IMR-90 (cell line): ENCODE measurements around the gene HCN4. TPM values are rescaled to one million over a fixed set of nuclear protein-coding genes. Genes with fewer than 3 reads are reported as not detected.

ENCODE experiments used
- ATAC-seq: fragments of 200-7000 bp; cut with Tn5 transposase; 2 replicates; pipeline ENCODE4 v1.9.1; 2020; ENCODE audit warnings: low read depth, mild to moderate bottlenecking, moderate library complexity
- BruUV-seq: library from RNA; stranded (reverse); fragments of 400-500 nt; replicated peaks from 2 replicates; lab custom pipeline; 2021; lab: Mats Ljungman, UMichigan
- CTCF ChIA-PET: fragments of 300-600 bp; formaldehyde crosslinking; extraction: SDS; loops from one replicate; lab custom pipeline; 2021; ENCODE audit warnings: antibody characterized with exemption; lab: Yijun Ruan, JAX
- POLR2A ChIA-PET: fragments of 300-600 bp; sonication (Branson Sonifier 250); formaldehyde crosslinking; loops from one replicate; lab custom pipeline; 2022; ENCODE audit warnings: antibody characterized with exemption; ENCODE audit not compliant: unreplicated experiment; lab: Charles Lee
- DNase-seq: peaks from one replicate; pipeline ENCODE4 v3.0.0; 2013
- H2AFZ ChIP-seq: replicated peaks from 2 replicates; pipeline ENCODE3; 2013; ENCODE audit warnings: low read length, mild to moderate bottlenecking; ENCODE audit not compliant: poor library complexity
- H2AK5ac ChIP-seq: 2 replicates; pipeline ENCODE4 v1.6.1; 2013; ENCODE audit warnings: low read depth, low read length, inconsistent platforms
- H2AK9ac ChIP-seq: replicated peaks from 2 replicates; pipeline ENCODE3; 2013; ENCODE audit warnings: mild to moderate bottlenecking, low read depth, low read length, moderate library complexity; ENCODE audit not compliant: poor library complexity
- H2BK120ac ChIP-seq: 2 replicates; pipeline ENCODE4 v1.6.1; 2013; ENCODE audit warnings: low read depth, low read length, inconsistent platforms
- H2BK15ac ChIP-seq: 3 replicates; pipeline ENCODE4 v1.6.1; 2013; ENCODE audit warnings: low read depth, low read length, inconsistent platforms
- H2BK20ac ChIP-seq: 2 replicates; pipeline ENCODE4 v1.6.1; 2013; ENCODE audit warnings: low read depth, mild to moderate bottlenecking, inconsistent platforms, low read length, moderate library complexity
- H2BK5ac ChIP-seq: 2 replicates; pipeline ENCODE4 v1.6.1; 2013; ENCODE audit warnings: mild to moderate bottlenecking, low read depth, low read length, inconsistent platforms; ENCODE audit not compliant: poor library complexity, severe bottlenecking
- H3K14ac ChIP-seq: replicated peaks from 2 replicates; pipeline ENCODE4 v1.6.1; 2013; ENCODE audit warnings: low read depth, low read length, inconsistent platforms
- H3K18ac ChIP-seq: 2 replicates; pipeline ENCODE4 v1.6.1; 2013; ENCODE audit warnings: low read depth, low read length, control low read depth
- H3K23ac ChIP-seq: 2 replicates; pipeline ENCODE4 v1.6.1; 2013; ENCODE audit warnings: low read depth, low read length, inconsistent platforms
- H3K27ac ChIP-seq: 2 replicates; pipeline ENCODE4 v1.5.1; 2013; ENCODE audit warnings: mild to moderate bottlenecking, control low read depth, low read length; ENCODE audit not compliant: insufficient read depth
- H3K27me3 ChIP-seq: 2 replicates; pipeline ENCODE4 v1.6.1; 2013; ENCODE audit warnings: low read length; ENCODE audit not compliant: control insufficient read depth, insufficient read depth
- H3K36me3 ChIP-seq: 2 replicates; pipeline ENCODE4 v1.6.1; 2013; ENCODE audit warnings: low read length, mixed read lengths; ENCODE audit not compliant: control insufficient read depth, insufficient read depth
- H3K4ac ChIP-seq: 2 replicates; pipeline ENCODE4 v1.6.1; 2013; ENCODE audit warnings: low read depth, low read length, inconsistent platforms
- H3K4me1 ChIP-seq: 2 replicates; pipeline ENCODE4 v1.6.1; 2013; ENCODE audit warnings: low read length, mixed read lengths; ENCODE audit not compliant: control insufficient read depth, insufficient read depth
- H3K4me2 ChIP-seq: 2 replicates; pipeline ENCODE4 v1.6.1; 2013; ENCODE audit warnings: low read depth, mild to moderate bottlenecking, control low read depth, low read length, moderate library complexity
- H3K4me3 ChIP-seq: 2 replicates; pipeline ENCODE4 v1.5.1; 2013; ENCODE audit warnings: low read depth, mild to moderate bottlenecking, control low read depth, low read length, moderate library complexity; ENCODE audit not compliant: insufficient read depth
- H3K56ac ChIP-seq: 2 replicates; pipeline ENCODE4 v1.6.1; 2013; ENCODE audit warnings: low read length, inconsistent platforms; ENCODE audit not compliant: insufficient read depth; ENCODE audit errors: extremely low read depth
- H3K79me1 ChIP-seq, 2 experiments: 2 replicates each; pipeline ENCODE4 v1.6.1; 2013; ENCODE audit warnings: low read length in 2 of 2, inconsistent platforms in 1 of 2, low read depth in 1 of 2
- H3K9ac ChIP-seq: 2 replicates; pipeline ENCODE4 v1.6.1; 2013; ENCODE audit warnings: low read depth, low read length, control low read depth
- H3K9me1 ChIP-seq: 2 replicates; pipeline ENCODE4 v1.6.1; 2013; ENCODE audit warnings: low read length, inconsistent platforms; ENCODE audit not compliant: insufficient read depth
- H3K9me3 ChIP-seq: 2 replicates; pipeline ENCODE4 v1.6.1; 2013; ENCODE audit warnings: low read length; ENCODE audit not compliant: control insufficient read depth, insufficient read depth
- H4K20me1 ChIP-seq: 2 replicates; pipeline ENCODE4 v1.6.1; 2013; ENCODE audit warnings: low read length, inconsistent platforms; ENCODE audit not compliant: insufficient read depth
- H4K5ac ChIP-seq: 2 replicates; pipeline ENCODE4 v1.6.1; 2013; ENCODE audit warnings: mild to moderate bottlenecking, low read depth, low read length, control low read depth
- H4K8ac ChIP-seq, 2 experiments: 2 replicates each; pipeline ENCODE4 v1.6.1; 2013; ENCODE audit warnings: low read depth in 2 of 2, low read length in 2 of 2, control low read depth in 1 of 2, inconsistent platforms in 1 of 2
- H4K91ac ChIP-seq: 2 replicates; pipeline ENCODE4 v1.6.1; 2013; ENCODE audit warnings: low read depth, low read length, inconsistent platforms; ENCODE audit not compliant: insufficient read depth
- BHLHE40 ChIP-seq: fragments of 150-350 bp; IDR thresholded peaks from 2 replicates; pipeline ENCODE4 v1.6.1; 2016; ENCODE audit warnings: mild to moderate bottlenecking, low read depth, low read length
- CEBPB ChIP-seq: IDR thresholded peaks from 2 replicates; pipeline ENCODE4 v1.6.1; 2012; ENCODE audit warnings: low read depth, low read length, improper control_type of control experiment
- CHD1 ChIP-seq: IDR thresholded peaks from 2 replicates; pipeline ENCODE4 v1.6.1; 2012; ENCODE audit warnings: low read depth, low read length, improper control_type of control experiment
- CTCF ChIP-seq: conservative IDR thresholded peaks from 2 replicates; pipeline ENCODE4 v1.5.1; 2012; ENCODE audit warnings: mild to moderate bottlenecking, low read depth, low read length, improper control_type of control experiment
- ELK1 ChIP-seq: fragments of 150-350 bp; IDR thresholded peaks from 2 replicates; pipeline ENCODE4 v1.6.1; 2016; ENCODE audit warnings: low read depth, mild to moderate bottlenecking, low read length, moderate library complexity, borderline replicate concordance
- FOS ChIP-seq: fragments of 150-350 bp; IDR thresholded peaks from 2 replicates; pipeline ENCODE4 v1.6.1; 2016; ENCODE audit warnings: low read depth, low read length
- MAFK ChIP-seq: IDR thresholded peaks from 2 replicates; pipeline ENCODE4 v1.6.1; 2012; ENCODE audit warnings: low read depth, low read length, improper control_type of control experiment
- MAZ ChIP-seq: IDR thresholded peaks from 2 replicates; pipeline ENCODE4 v1.6.1; 2012; ENCODE audit warnings: low read depth, mild to moderate bottlenecking, low read length, improper control_type of control experiment, moderate library complexity, borderline replicate concordance
- MXI1 ChIP-seq: IDR thresholded peaks from 2 replicates; pipeline ENCODE4 v1.6.1; 2012; ENCODE audit warnings: low read depth, mild to moderate bottlenecking, low read length, moderate library complexity, borderline replicate concordance
- NFE2L2 ChIP-seq: fragments of 150-350 bp; IDR thresholded peaks from 2 replicates; pipeline ENCODE4 v1.6.1; 2016; ENCODE audit warnings: low read depth, mild to moderate bottlenecking, low read length
- POLR2A ChIP-seq: IDR thresholded peaks from 2 replicates; pipeline ENCODE4 v1.6.1; 2012; ENCODE audit warnings: mild to moderate bottlenecking, low read depth, low read length
- RAD21 ChIP-seq: IDR thresholded peaks from 2 replicates; pipeline ENCODE4 v1.6.1; 2012; ENCODE audit warnings: low read length, improper control_type of control experiment
- RCOR1 ChIP-seq: IDR thresholded peaks from 2 replicates; pipeline ENCODE4 v1.6.1; 2012; ENCODE audit warnings: mild to moderate bottlenecking, low read length, improper control_type of control experiment; ENCODE audit not compliant: insufficient replicate concordance
- RFX5 ChIP-seq: IDR thresholded peaks from 2 replicates; pipeline ENCODE4 v1.8.0; 2012; ENCODE audit warnings: low read depth, mild to moderate bottlenecking, low read length, moderate library complexity
- SMC3 ChIP-seq: fragments of 150-350 bp; IDR thresholded peaks from 2 replicates; pipeline ENCODE4 v1.6.1; 2016; ENCODE audit warnings: low read depth, mild to moderate bottlenecking, antibody characterized with exemption, low read length, moderate library complexity
- USF2 ChIP-seq: fragments of 150-350 bp; IDR thresholded peaks from 2 replicates; pipeline ENCODE4 v1.6.1; 2017; ENCODE audit warnings: mild to moderate bottlenecking, antibody characterized with exemption, low read length, low read depth
- WGBS, 2 experiments: methylation state at CpG; one replicate each; pipeline versions ENCODE4 v1.1.5 to v1.1.7; 2013; ENCODE audit warnings: missing lambda C conversion rate in 2 of 2; ENCODE audit not compliant: insufficient read length in 1 of 2; ENCODE audit errors: extremely low coverage in 2 of 2; 5-methylcytosine and 5-hydroxymethylcytosine counted together
- dilution Hi-C: fragments of 300-500 bp; cut with HindIII; formaldehyde crosslinking; loops from one replicate; pipeline ENCODE4 v1.14.3; 2018; ENCODE audit warnings: low sequenced_read_pairs; ENCODE audit not compliant: unreplicated experiment
- in situ Hi-C: fragments of 300-500 bp; cut with MboI; formaldehyde crosslinking; loops from 3 replicates; pipeline ENCODE4 v1.14.3; 2019; ENCODE audit warnings: low sequenced_read_pairs, inconsistent platforms, mixed read lengths
- intact Hi-C: fragments of 100-400 bp; cut with micrococcal nuclease; formaldehyde crosslinking; loops from 2 replicates; pipeline ENCODE4 v1.10.0; 2022
- polyA plus RNA-seq, 3 experiments: library from polyadenylated mRNA; depleted of rRNA; stranded (reverse); fragments of >200 nt; gene quantifications; 2 replicates each; pipeline ENCODE4 v1.2.3, GENCODE V29; 2012; ENCODE audit warnings: low replicate concordance in 1 of 3
- total RNA-seq: library from RNA; depleted of rRNA; stranded (reverse); fragments of >200 nt; gene quantifications from 2 replicates; pipeline ENCODE4 v1.2.3, GENCODE V29; 2012

Gene HCN4
- total and polyA plus RNA-seq, 2 of the 4 experiments (the other 2 are of a cell fraction) = not detected

DNA sequence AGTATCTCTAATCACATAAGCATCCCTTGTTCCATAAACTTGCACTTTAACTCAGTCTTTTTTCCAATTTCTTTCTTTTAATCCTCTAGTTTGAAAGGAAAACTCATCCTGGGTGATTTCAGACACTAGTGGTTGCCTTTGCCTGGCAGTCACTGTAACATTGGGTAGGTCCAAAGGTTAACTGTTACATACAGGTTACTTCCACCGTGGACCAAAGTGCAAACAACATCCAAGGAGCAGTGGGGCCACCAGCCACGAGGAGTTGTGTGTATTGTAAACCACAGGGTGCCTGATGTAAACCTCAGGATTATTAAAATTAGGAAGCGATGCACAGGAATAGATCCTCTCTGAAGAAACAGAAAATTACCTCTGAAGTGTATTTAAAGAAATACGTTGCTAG lies 75.0 kb downstream of the HCN4 start:
- DNase-seq = no peak
- H3K18ac ChIP-seq = no peak overlapping the region
- H3K56ac ChIP-seq = no peak overlapping the region
- in situ Hi-C loops (no loop called here), dilution Hi-C loops (no loop called here), intact Hi-C loops (no loop called here)
- 100% methylated on average over 1 of the region's 4 CpGs; no CpG with 5 or more reads in 1 of the 2 experiments for WGBS, 2 experiments
- H2BK15ac ChIP-seq = no peak overlapping the region
- H2BK5ac ChIP-seq = no peak overlapping the region
- no peak overlapping the region for H2AFZ ChIP-seq
- no peak overlapping the region for H3K9ac ChIP-seq
- no peak overlapping the region for H4K5ac ChIP-seq
- peaks cover 21% of the 10 kb centered on the region for H3K36me3 ChIP-seq
- no peak overlapping the region for H2BK20ac ChIP-seq
- peaks cover 13% of the 10 kb centered on the region for H3K9me1 ChIP-seq
- no peak overlapping the region for H3K4ac ChIP-seq
- ChIA-PET CTCF (no interaction called here), POLR2A (no interaction called here)
- no peaks in the 10 kb centered on the region for H3K79me1 ChIP-seq
- no peak overlapping the region for H4K91ac ChIP-seq
- no peak for ATAC-seq
- no peaks in the 10 kb centered on the region for H3K27me3 ChIP-seq
- H3K4me3 ChIP-seq = no peak overlapping the region
- TF ChIP-seq RFX5 = no peak
- TF ChIP-seq RAD21 = no peak
- TF ChIP-seq NFE2L2 = no peak
- no peak for TF ChIP-seq BHLHE40
- TF ChIP-seq POLR2A = no peak
- TF ChIP-seq SMC3 = no peak
- TF ChIP-seq USF2 = no peak
- no peak for TF ChIP-seq ELK1
- no peak for TF ChIP-seq CHD1
- no peak for TF ChIP-seq RCOR1
- no peak for TF ChIP-seq CEBPB
- no peak for TF ChIP-seq MAFK
- TF ChIP-seq CTCF = no peak
- no peak for TF ChIP-seq FOS
- TF ChIP-seq MXI1 = no peak
- no peak for TF ChIP-seq MAZ
- H2AK9ac ChIP-seq = no peak overlapping the region
- BruUV-seq = no TSS peak
- H3K4me2 ChIP-seq = no peak overlapping the region
- H4K8ac ChIP-seq = no peak overlapping the region
- no peak overlapping the region for H3K23ac ChIP-seq
- no peaks in the 10 kb centered on the region for H3K9me3 ChIP-seq
- peaks cover 6% of the 10 kb centered on the region for H3K4me1 ChIP-seq
- H2BK120ac ChIP-seq = no peak overlapping the region
- no peaks in the 10 kb centered on the region for H4K20me1 ChIP-seq
- H2AK5ac ChIP-seq = no peak overlapping the region
- H3K14ac ChIP-seq = no peak overlapping the region
- no peak overlapping the region for H3K27ac ChIP-seq
